Measurements from ENCODE around the gene GRHL1.

DNA sequence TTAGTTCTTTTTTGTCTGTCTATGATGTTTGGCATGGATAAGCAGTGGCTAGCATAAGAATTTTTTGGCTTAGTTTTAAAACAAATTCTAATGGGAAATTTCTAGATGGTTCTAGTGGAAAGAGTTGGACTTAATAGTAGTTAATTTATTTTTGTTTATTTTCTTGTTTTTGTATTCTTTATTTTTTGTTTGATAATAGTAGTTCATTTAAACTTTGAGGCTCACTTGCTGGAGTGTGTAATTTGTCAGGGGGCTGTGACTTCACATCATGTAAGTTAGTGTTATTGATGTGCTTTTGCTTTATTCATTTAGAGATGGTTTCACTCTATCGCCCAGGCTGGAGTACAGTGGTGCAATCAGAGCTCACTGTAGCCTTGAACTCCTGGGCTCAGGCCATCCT is 48.2 kb downstream of the GRHL1 start:
- TF ChIP-seq, protein P1, sequence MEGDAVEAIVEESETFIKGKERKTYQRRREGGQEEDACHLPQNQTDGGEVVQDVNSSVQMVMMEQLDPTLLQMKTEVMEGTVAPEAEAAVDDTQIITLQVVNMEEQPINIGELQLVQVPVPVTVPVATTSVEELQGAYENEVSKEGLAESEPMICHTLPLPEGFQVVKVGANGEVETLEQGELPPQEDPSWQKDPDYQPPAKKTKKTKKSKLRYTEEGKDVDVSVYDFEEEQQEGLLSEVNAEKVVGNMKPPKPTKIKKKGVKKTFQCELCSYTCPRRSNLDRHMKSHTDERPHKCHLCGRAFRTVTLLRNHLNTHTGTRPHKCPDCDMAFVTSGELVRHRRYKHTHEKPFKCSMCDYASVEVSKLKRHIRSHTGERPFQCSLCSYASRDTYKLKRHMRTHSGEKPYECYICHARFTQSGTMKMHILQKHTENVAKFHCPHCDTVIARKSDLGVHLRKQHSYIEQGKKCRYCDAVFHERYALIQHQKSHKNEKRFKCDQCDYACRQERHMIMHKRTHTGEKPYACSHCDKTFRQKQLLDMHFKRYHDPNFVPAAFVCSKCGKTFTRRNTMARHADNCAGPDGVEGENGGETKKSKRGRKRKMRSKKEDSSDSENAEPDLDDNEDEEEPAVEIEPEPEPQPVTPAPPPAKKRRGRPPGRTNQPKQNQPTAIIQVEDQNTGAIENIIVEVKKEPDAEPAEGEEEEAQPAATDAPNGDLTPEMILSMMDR (IDR thresholded peaks at IDR 0.05; ENCODE audit: low read depth, low read length): no peak
- TF ChIP-seq EZH2phosphoT487 (IDR thresholded peaks at IDR 0.05; ENCODE audit: low read depth): no peak
